Transverse colon (tissue), 4 donors: Measurements from ENCODE around the gene THEM4. TPM values are rescaled to one million over a fixed set of nuclear protein-coding genes. Genes with fewer than 3 reads are reported as not detected.
A peak's percentile ranks its signal among the peaks of the same experiment; 100 is the strongest.

ENCODE experiments used
- DNase-seq: peaks from one replicate; pipeline ENCODE4 v3.0.0-alpha.2; 2019
- H3K27ac ChIP-seq, 4 donors: fragments of 200-600 bp; sonication (generic); 2 replicates each; pipeline ENCODE4 v1.5.1; 2016 to 2018; ENCODE audit warnings: inconsistent platforms in 4 of 4
- H3K27me3 ChIP-seq: fragments of 200-600 bp; sonication (generic); 2 replicates; pipeline ENCODE4 v1.5.1; 2017; ENCODE audit warnings: inconsistent platforms
- H3K36me3 ChIP-seq, 4 donors: fragments of 200-600 bp; sonication (generic); 2 replicates each; pipeline ENCODE4 v1.5.1; 2017 to 2019; ENCODE audit warnings: inconsistent platforms in 4 of 4
- H3K4me1 ChIP-seq, 4 donors: fragments of 200-600 bp; sonication (generic); 2 replicates each; pipeline ENCODE4 v1.5.1; 2017 to 2020; ENCODE audit warnings: inconsistent platforms in 4 of 4
- H3K4me3 ChIP-seq, 4 donors: fragments of 200-600 bp; sonication (generic); 1 replicate in 1 of 4; 2 replicates in 3 of 4; pipeline versions ENCODE4 v1.5.1 to v1.6.1; 2017 to 2019; ENCODE audit warnings: inconsistent platforms in 4 of 4
- H3K9me3 ChIP-seq, 2 donors: fragments of 200-600 bp; sonication (generic); 2 replicates each; pipeline ENCODE4 v1.5.1; 2017 to 2019; ENCODE audit warnings: inconsistent platforms in 2 of 2
- CTCF ChIP-seq, 5 experiments: fragments of 200-600 bp in 3 of 5; fragments of 450-650 bp in 2 of 5; sonication (generic) in 3 of 5; IDR thresholded peaks; 1 replicate in 2 of 5; 2 replicates in 3 of 5; pipeline ENCODE4 v1.5.1; 2016 to 2017; ENCODE audit warnings: antibody characterized with exemption in 5 of 5, inconsistent platforms in 3 of 5, mild to moderate bottlenecking in 2 of 5, moderate library complexity in 1 of 5
- EP300 ChIP-seq: sonication (generic); formaldehyde crosslinking; IDR thresholded peaks from one replicate; pipeline ENCODE4 v1.6.1; 2017; ENCODE audit warnings: antibody characterized with exemption, low read depth
- POLR2A ChIP-seq: fragments of 450-650 bp; IDR thresholded peaks from one replicate; pipeline ENCODE4 v1.6.1; 2016; ENCODE audit warnings: antibody characterized with exemption, mild to moderate bottlenecking, moderate library complexity
- POLR2AphosphoS5 ChIP-seq, 3 donors: sonication (generic); formaldehyde crosslinking; IDR thresholded peaks; one replicate each; pipeline ENCODE4 v1.6.1; 2016; ENCODE audit warnings: antibody characterized with exemption in 3 of 3
- WGBS, 2 donors: methylation state at CpG; one replicate each; pipeline ENCODE4 v1.1.5; 2018; ENCODE audit warnings: low coverage in 1 of 2; 5-methylcytosine and 5-hydroxymethylcytosine counted together
- in situ Hi-C, 4 donors: fragments of 200-750 bp; cut with MboI; loops; one replicate each; pipeline versions ENCODE4 v1.15.0 to v1.15.1; 2017; ENCODE audit warnings: low sequenced_read_pairs in 3 of 4, low pct_ligation_motif_present in 1 of 4, low pct_unique_long_range_greater_than_20kb in 1 of 4
- intact Hi-C: fragments of 100-400 bp; cut with DNase I; formaldehyde crosslinking; loops from one replicate; pipeline ENCODE4 v1.15.1; 2023; ENCODE audit warnings: low total_unique reads
- total RNA-seq, 4 donors: library from RNA; depleted of rRNA; stranded (reverse); fragments of >200 nt; gene quantifications; one replicate each; pipeline ENCODE4 v1.1.0, GENCODE V29; 2016

The THEM4 gene
- total RNA-seq, 4 donors from 2014 or later: 4.6 to 21.8 (median 9.5) TPM

GRCh38 chr1:151897991-151898431 lies 11.3 kb downstream of the THEM4 start:
- no peak for TF ChIP-seq EP300
- TF ChIP-seq POLR2A: no peak
- no peak for TF ChIP-seq CTCF (IDR thresholded peaks at IDR 0.05)
- TF ChIP-seq POLR2AphosphoS5 (IDR thresholded peaks at IDR 0.05): no peak
- H3K36me3 ChIP-seq: peaks cover 0 to 3% (median 0%) of the 10 kb centered on the region in 4 donors
- H3K27me3 ChIP-seq: no peaks in the 10 kb centered on the region
- H3K4me1 ChIP-seq: peaks cover 0 to 8% (median 4%) of the 10 kb centered on the region in 4 donors
- no peak for DNase-seq
- in situ Hi-C loops (no loop called here), intact Hi-C loops (no loop called here)
- 81% methylated on average over 10 of the region's 10 CpGs; no CpG with 5 or more reads in 1 of the 2 donors for WGBS, 2 donors
- no peak overlapping the region for H3K4me3 ChIP-seq
- H3K9me3 ChIP-seq: peaks cover 7 to 8% of the 10 kb centered on the region in 2 donors
- H3K27ac ChIP-seq: peak overlapping the region in 3 of 4 donors; percentile 6 to 21 (median 18)

GRCh38 chr1:151893176-151893924 lies 16.0 kb downstream of the THEM4 start:
- intact Hi-C loops (no loop called here), in situ Hi-C loops (no loop called here)
- Histone ChIP-seq H3K27me3 (no peaks in the 10 kb centered on the region), H3K4me3 (no peak overlapping the region), H3K27ac (no peak overlapping the region), H3K36me3 (peaks cover 0 to 3% (median 0%) of the 10 kb centered on the region in 4 donors), H3K4me1 (peaks cover 0 to 6% (median 3%) of the 10 kb centered on the region in 4 donors), H3K9me3 (no peaks in the 10 kb centered on the region)
- DNase-seq: no peak
- 93 to 95% methylated on average over 6 to 9 of the region's 9 CpGs for WGBS, 2 donors
- no peak for TF ChIP-seq EP300

GRCh38 chr1:151892190-151892589 lies 17.1 kb downstream of the THEM4 start:
- H3K27me3 ChIP-seq: no peaks in the 10 kb centered on the region
- H3K4me1 ChIP-seq: no peaks in the 10 kb centered on the region
- H3K9me3 ChIP-seq: no peaks in the 10 kb centered on the region
- H3K4me3 ChIP-seq: no peak overlapping the region
- H3K36me3 ChIP-seq: peaks cover 0 to 3% (median 0%) of the 10 kb centered on the region in 4 donors
- intact Hi-C loops: no loop called here
- WGBS, 2 donors: 93 to 97% methylated on average over 2 of the region's 2 CpGs
- H3K27ac ChIP-seq: no peak overlapping the region
- DNase-seq: no peak
- in situ Hi-C loops: no loop called here
- no peak for TF ChIP-seq CTCF (IDR thresholded peaks at IDR 0.05)
- TF ChIP-seq EP300: no peak
- TF ChIP-seq POLR2A: no peak
- no peak for TF ChIP-seq POLR2AphosphoS5 (IDR thresholded peaks at IDR 0.05)

- H3K36me3 ChIP-seq: peaks cover 0 to 3% (median 0%) of the 10 kb centered on the region in 4 donors
- in situ Hi-C loops: no loop called here
- WGBS, 2 donors: 72 to 78% methylated on average over 3 of the region's 3 CpGs
- H3K4me1 ChIP-seq: no peaks in the 10 kb centered on the region
- H3K27me3 ChIP-seq: no peaks in the 10 kb centered on the region
- intact Hi-C loops: no loop called here
- no peak overlapping the region for H3K27ac ChIP-seq
- no peak overlapping the region for H3K4me3 ChIP-seq
- TF ChIP-seq POLR2AphosphoS5 (IDR thresholded peaks at IDR 0.05): no peak
- no peak for TF ChIP-seq EP300
- TF ChIP-seq POLR2A: no peak
- TF ChIP-seq CTCF (IDR thresholded peaks at IDR 0.05): no peak
- H3K9me3 ChIP-seq: no peaks in the 10 kb centered on the region
- DNase-seq: no peak
Observed at GRCh38 chr1:151891512-151891911, 17.8 kb downstream of the THEM4 start.
